Stimulated activated naive CD8-positive, alpha-beta T cell treated with anti-CD3 and anti-CD28 coated beads, Interleukin-15, Interleukin-2, amounts not matched to agents 100 U/mL and 50 U/mL, for 24 hours (primary cell): ENCODE results near the gene NSG1.
A peak's percentile ranks its signal among the peaks of the same experiment; 100 is the strongest.

Experiments used
- ATAC-seq: fragments of 150-1000 bp; cut with Tn5 transposase; one replicate; pipeline ENCODE4 v1.10.0; 2021
- DNase-seq: peaks from one replicate; pipeline ENCODE4 v3.0.0; 2021

The NSG1 gene, protein sequence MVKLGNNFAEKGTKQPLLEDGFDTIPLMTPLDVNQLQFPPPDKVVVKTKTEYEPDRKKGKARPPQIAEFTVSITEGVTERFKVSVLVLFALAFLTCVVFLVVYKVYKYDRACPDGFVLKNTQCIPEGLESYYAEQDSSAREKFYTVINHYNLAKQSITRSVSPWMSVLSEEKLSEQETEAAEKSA

GRCh38 chr4:4386736-4387392, at the start of gene NSG1:
Gene NSG1 (plus strand): TSS chr4:4387102. CDS start chr4:4387630, 528 bp downstream.
- ATAC-seq (peak; percentile 29), DNase-seq (peak; percentile 59)

DNA sequence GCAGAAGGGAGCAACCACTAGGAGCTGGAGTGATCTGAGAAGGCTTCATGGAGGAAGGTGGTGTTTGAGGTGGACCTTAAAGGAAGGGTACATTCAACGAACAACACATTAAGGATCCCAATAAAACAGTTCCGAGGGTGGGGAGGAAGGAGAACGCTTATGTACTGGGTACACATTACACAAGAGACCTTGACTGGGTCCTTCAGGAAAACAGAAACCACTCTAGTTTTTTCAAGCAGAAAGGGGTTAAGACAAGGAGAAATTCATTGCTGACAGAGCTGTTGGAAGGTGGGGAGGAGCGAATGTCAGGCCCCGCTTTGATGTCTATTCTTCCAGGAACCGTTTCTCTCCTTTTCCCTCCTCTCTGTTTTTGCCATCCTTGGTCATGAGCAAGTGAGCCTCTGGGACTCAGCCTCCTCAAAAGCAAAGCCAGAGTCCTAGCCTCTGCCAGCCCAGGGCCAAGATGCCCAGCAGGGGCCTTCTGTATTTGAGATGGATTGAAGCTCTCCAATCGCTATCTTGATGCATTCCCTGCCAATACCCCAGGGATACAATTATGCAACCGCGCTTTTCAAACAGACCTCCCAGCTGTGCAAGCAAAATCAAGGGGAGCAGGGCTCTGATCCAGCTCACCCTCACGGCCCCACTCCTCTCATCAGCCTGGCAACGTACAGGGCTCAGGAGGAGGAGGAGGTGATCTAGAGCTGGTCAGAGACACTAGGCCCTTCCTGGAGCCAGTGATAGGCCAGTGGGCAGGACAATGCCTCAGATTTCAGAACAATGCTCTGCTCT, 48.5 kb upstream of the NSG1 start:
- DNase-seq (no peak), ATAC-seq (no peak)

- no peak for DNase-seq
- ATAC-seq = no peak
These were observed 47.3 kb upstream of the NSG1 start for GRCh38 chr4:4339504-4340085.

- ATAC-seq (no peak), DNase-seq (no peak)
These were observed 44.8 kb upstream of the NSG1 start for GRCh38 chr4:4341861-4342650.

DNA sequence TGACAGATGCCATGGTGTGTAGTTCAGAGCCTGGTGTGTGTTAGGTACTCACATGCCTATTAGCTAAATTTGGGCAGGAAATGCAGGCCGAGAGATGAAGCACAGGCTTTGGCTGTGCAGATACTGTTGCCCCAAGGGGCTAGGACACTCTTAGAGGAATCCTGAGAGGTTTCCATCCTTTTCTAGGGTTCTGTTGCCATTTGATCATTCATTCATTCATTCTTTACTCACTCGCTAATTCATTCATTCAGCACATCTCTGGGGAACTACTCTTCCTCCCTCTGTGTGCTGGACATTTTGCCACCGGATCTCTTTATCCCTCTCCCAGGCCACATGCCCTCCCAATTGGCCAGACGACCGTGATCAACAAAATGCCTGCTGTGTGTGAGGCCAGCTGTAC, 43.9 kb upstream of the NSG1 start:
- no peak for ATAC-seq
- DNase-seq = no peak

- ATAC-seq (no peak), DNase-seq (no peak)
These were observed 41.9 kb upstream of the NSG1 start for GRCh38 chr4:4344915-4345527.

- DNase-seq = no peak
- ATAC-seq = no peak
These were observed 39.3 kb upstream of the NSG1 start for GRCh38 chr4:4347585-4347984.

DNA sequence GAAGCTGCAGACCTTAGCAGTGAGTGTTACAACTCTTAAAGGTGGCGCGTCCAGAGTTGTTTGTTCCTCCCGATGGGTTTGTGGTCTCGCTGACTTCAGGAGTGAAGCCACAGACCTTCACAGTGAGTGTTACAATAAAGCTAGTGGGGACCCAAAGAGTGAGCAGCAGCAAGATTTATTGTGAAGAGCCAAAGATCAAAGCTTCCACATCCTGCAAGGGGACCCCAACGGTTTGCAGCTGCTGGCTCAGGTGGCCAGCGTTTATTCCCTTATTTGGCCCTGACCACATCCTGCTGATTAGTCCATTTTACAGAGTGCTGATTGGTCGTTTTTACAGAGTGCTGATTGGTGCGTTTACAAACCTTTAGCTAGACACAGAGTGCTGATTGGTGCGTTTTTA, 38.3 kb upstream of the NSG1 start:
- ATAC-seq = peak; percentile 72
- peak; percentile 26 for DNase-seq

- DNase-seq = no peak
- ATAC-seq = no peak
These were observed 37.0 kb upstream of the NSG1 start for GRCh38 chr4:4349867-4350266.

DNA sequence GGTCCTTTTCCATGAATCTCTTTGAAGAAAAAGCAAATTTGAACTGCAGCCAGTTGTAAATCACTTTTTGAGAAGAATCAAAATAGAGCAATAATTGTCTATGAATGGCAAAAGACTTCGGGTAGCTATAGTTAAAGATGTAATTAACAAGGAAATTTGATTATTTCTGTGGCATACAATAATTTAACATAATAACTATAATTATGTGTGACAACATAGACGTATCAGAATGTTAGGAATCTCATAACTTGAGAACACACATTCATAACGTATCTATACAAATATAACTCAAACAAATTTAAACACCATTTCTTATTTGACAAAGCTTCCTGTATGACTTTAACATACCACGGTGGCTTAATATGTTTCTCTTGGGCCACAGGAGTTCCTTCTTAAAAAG, 36.0 kb upstream of the NSG1 start:
- no peak for ATAC-seq
- no peak for DNase-seq

DNA sequence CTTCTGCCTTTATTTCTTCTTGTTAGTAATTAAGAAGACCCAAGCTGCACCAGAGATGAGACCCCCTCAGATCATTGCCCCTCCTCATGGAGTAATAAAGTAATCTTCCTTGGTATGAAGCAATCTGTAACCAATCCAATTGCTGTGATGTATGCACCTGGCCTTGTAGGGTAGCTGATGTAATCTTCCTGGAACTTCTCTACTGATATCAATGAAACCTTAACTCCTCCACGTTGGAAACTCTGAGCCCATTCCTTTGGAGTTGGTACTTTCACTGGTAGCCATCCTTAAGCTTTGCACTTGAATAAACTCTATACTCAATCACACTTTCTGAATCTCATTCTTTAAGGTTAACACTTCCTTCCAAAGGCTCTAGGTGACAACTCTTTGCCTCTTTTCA, 31.6 kb upstream of the NSG1 start:
- ATAC-seq = no peak
- no peak for DNase-seq

DNA sequence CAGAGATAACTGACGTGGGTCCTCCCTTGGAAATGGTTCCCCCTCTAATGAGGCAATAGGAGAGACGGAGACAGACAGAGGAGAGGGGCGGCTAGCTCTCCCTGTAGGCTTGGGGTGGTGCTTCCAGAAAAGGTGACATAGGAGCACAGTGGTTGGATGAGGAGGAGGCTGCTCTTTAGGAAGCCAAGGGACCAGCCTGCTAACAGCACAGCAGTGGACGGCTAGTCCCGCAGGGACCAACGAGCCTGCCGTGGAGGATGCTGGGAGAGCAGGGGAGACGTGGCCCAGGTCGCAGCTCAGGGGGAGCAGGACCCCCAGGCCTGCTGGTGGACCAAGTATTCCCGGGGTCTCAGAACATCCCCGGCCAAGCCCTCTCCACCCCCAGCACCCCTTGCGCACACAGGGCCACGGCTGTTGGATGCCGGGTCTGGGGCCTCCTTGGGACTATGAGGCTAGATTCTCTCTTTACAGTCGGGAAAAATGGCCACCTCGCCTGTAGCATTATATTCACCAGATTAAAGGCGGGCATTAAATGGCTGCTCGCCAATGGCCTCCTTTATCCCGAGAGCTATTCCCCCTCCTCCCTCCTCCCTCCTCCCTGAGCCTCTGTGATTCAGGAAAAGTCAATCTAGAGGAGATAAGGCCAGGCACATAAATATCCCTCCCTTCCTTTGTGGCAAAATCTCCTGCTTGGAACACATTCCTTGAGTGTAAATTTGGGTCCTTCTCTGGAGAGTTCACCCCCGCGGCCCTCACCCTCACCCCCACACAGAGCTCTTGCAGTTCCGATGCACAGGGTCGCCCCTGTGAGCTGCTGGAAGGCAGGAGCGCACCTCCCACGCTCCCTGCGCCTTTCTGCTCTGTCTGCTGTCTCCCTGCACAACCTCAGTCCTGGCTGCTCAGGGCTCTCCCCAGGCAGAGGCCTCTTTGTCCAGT, 30.5 kb upstream of the NSG1 start:
- ATAC-seq (no peak), DNase-seq (no peak)

GRCh38 chr4:4358093-4358854, 28.6 kb upstream of the NSG1 start:
- DNase-seq (no peak), ATAC-seq (no peak)

DNA sequence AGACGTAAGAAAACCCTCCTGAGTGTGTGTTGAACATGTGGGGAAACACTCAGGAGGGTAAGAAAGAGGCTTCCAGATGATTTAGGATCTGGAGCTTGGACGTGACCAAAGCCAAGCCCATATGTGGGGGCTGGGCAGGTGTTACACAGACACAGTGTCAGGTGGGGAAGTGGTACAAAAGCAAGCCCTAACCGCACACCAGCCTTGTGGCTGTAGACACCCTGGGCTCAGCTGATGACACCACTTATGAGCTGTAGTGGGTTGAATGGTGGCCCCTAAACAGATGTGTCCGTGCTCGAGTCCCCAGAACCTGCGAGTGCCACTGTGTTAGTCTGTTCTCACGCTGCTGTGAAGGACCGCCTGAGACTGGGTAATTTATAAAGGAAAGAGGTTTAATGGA, 25.0 kb upstream of the NSG1 start:
- no peak for DNase-seq
- ATAC-seq = peak; percentile 43

GRCh38 chr4:4362991-4363697, 23.8 kb upstream of the NSG1 start:
- DNase-seq = no peak
- no peak for ATAC-seq

GRCh38 chr4:4364061-4364460, 22.8 kb upstream of the NSG1 start:
- ATAC-seq (no peak), DNase-seq (no peak)

GRCh38 chr4:4364486-4365208, 22.3 kb upstream of the NSG1 start:
- DNase-seq = no peak
- ATAC-seq = no peak

DNA sequence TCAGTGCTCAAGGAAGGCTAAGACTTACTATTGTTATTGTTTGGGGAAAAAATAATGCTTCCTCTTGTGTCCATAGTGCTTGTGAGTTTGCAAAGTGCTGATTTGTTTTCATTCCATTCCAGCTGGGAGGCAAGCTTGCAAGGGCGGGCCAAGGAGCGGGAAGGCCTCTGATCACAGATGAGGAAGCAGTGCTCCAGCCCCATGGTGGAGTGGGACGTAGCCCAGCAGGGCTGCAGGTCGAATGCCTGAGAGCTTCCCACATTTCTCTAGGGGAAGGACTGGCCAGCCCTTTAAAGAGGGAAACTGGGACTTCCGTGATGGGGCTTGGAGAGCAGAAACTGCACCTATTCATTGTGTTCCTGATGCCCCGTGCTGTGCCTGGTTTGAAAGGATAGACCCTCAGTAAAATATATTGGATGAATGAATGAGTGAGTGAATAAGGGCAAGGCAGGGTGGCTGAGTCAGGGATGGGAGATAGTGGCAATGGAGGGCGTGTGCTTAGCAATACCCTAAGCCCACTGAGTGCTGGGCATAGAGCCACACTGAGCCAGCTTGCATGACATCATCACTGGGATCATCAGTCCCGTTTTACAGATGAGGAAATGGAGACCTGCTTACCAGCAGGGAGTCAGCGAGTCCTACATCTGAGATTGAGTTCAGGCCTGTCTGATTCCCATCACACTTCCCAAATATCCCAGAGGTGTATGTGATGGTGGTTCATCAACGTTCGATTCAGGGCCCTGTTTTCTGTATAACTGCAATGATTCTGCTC, 17.9 kb upstream of the NSG1 start:
- DNase-seq = no peak

More for the DNA sequence above, 17.9 kb upstream of the NSG1 start:
- ATAC-seq = no peak
